ENCODE measurements around the gene TPRG1. TPM values are rescaled to one million over a fixed set of nuclear protein-coding genes. Genes with fewer than 3 reads are reported as not detected.

TPRG1 gene
- total RNA-seq, 3 donors from 2014 or later, result 1.4 to 3.2 (median 2.2) TPM

DNA sequence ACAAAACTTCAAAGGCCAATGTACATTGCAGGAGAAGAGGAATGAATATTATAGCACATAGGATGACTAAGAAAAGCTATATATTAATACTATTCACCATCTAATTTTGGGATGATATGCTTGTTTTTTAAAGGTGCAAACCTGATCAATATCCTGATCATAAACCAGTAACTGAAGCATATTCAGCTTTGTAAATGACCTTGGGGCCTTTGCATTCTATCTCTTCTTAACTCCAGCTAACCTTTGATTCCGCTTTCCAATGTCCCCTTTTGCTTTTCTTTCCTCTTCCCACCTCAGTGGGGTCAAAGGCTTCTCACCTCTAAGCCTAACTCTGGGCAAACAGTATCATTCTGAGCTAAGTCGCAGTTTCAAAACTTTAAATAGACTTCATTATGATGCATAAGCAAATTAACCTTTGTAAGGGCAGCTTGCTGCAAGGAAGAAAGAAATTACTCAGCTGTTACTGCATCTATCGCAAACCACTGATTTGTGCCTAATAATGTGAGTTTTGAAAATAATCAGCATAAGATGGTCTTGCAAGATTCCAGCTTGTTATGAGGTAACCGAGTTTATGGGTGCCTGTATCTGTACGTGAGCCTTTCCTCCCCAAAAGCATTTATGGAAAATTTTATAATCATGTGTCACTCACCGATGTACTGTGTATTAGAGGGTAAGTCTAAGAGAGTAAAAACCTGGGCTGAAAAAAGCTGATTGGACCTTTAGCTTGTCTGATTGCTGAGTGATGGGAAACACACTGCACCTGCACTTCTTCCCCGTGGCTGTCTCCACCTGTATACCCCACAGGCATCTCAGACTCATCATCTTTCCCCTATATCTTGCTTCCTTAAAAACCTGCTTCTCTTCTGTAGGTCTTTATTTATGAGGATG lies 116.8 kb downstream of the TPRG1 start:
- Histone ChIP-seq H3K4me3 (no peak overlapping the region), H3K36me3 (ENCODE audit: low read depth) (no peaks in the 10 kb centered on the region), H3K4me1 (ENCODE audit: low read depth) (peaks cover 2% of the 10 kb centered on the region), H3K9me3 (no peaks in the 10 kb centered on the region)
- DNase-seq, result no peak
- ATAC-seq, result no peak
- intact Hi-C loops (cut with DNase I, micrococcal nuclease), result no loop called here
- TF ChIP-seq, protein P1, sequence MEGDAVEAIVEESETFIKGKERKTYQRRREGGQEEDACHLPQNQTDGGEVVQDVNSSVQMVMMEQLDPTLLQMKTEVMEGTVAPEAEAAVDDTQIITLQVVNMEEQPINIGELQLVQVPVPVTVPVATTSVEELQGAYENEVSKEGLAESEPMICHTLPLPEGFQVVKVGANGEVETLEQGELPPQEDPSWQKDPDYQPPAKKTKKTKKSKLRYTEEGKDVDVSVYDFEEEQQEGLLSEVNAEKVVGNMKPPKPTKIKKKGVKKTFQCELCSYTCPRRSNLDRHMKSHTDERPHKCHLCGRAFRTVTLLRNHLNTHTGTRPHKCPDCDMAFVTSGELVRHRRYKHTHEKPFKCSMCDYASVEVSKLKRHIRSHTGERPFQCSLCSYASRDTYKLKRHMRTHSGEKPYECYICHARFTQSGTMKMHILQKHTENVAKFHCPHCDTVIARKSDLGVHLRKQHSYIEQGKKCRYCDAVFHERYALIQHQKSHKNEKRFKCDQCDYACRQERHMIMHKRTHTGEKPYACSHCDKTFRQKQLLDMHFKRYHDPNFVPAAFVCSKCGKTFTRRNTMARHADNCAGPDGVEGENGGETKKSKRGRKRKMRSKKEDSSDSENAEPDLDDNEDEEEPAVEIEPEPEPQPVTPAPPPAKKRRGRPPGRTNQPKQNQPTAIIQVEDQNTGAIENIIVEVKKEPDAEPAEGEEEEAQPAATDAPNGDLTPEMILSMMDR (IDR thresholded peaks at IDR 0.05), result no peak

DNA sequence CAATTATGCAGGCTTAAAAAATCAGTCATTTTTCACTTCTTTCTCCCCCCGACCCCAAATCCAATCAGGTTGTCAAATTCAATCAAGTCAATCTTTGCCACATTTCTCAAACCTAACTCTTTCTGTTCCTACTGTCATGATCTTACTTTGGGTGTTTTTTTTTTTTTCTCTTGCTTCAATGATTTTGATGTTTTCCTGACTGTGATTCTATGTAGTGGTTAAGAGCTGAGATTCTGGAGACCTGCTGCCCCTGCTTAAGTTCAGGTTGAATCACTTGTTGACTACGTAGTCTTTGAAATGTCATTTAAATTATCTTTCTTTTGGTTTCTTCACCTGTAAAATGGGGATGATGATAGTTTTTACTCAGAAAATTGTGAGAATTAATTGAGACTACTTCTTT lies 117.5 kb downstream of the TPRG1 start:
- intact Hi-C loops (cut with DNase I, micrococcal nuclease), result no loop called here
- ATAC-seq, result no peak

DNA sequence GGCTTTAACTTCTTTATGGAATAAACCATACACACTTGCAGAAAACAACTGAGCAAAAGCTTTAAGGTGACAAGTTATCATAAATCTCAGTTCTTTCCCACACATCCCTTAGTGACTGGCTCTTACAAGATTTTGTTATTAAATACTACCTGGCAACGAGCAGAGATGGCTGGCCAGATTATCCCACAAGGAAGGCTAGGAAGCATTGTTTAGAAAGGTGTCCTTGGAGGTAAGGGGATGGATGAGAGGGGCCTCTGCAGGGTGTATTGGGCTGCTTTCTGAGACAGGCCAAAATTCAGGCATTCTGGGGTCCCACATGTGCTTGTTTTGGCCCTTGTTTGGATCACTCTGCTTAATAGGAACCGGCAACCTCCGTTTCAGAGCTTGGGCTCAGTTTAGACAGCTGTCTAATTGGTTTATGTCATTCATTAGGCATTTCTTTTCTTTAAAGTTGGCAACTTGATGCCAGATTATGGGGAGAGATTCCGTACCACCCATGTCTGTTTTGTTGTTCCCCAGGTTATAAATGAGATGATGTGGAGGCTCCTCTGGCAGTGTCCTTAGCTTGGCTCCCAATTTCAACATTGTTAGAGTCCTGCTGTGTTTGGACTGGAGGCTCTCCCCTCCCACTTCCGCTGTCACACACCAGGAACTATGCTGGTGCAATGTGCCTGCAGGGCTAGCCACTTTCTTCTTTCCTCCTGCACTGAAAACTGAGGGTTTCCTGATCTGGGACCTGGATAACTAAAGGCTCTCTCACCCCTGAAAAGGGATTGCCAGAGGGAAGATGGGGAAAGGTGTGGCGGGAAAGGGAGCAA lies 121.1 kb downstream of the TPRG1 start:
- peaks cover 2% of the 10 kb centered on the region for H3K4me1 ChIP-seq (ENCODE audit: low read depth)
- intact Hi-C loops (cut with DNase I, micrococcal nuclease), result no loop called here
- DNase-seq (peak in 1 of 3 donors; percentile 30), ATAC-seq (peak; percentile 85)
- TF ChIP-seq, protein P1 (IDR thresholded peaks at IDR 0.05), result no peak
- H3K36me3 ChIP-seq (ENCODE audit: low read depth), result no peaks in the 10 kb centered on the region
- no peaks in the 10 kb centered on the region for H3K9me3 ChIP-seq
- H3K4me3 ChIP-seq, result no peak overlapping the region

More for the DNA sequence above, 117.5 kb downstream of the TPRG1 start:
- TF ChIP-seq, protein P1 (IDR thresholded peaks at IDR 0.05), result no peak
- Histone ChIP-seq H3K4me3 (no peak overlapping the region), H3K36me3 (ENCODE audit: low read depth) (no peaks in the 10 kb centered on the region), H3K4me1 (ENCODE audit: low read depth) (peaks cover 2% of the 10 kb centered on the region), H3K9me3 (no peaks in the 10 kb centered on the region)
- DNase-seq, result no peak

DNA sequence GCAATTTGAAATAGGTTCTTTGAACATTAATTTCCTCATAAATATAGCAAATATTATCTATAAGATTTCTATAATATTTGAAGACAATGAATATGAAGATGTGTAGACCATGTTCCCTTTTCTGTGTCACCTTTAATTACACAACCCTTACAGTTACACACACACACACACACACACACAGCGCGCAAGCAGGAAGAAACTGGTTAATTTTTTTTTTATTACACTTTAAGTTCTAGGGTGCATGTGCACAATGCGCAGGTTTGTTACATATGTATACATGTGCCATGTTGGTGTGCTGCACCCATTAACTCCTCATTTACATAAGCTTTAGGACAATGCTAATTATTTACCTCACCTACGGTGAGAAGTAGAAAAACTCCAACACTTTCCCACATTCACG lies 122.9 kb downstream of the TPRG1 start:
- intact Hi-C loops (cut with DNase I, micrococcal nuclease), result no loop called here
- TF ChIP-seq, protein P1 (IDR thresholded peaks at IDR 0.05), result no peak
- ATAC-seq (peak; percentile 56), DNase-seq (peak in 2 of 3 donors; percentile 28 to 46)
- Histone ChIP-seq H3K4me3 (no peak overlapping the region), H3K4me1 (ENCODE audit: low read depth) (peaks cover 2% of the 10 kb centered on the region), H3K9me3 (no peaks in the 10 kb centered on the region), H3K36me3 (ENCODE audit: low read depth) (no peaks in the 10 kb centered on the region)

DNA sequence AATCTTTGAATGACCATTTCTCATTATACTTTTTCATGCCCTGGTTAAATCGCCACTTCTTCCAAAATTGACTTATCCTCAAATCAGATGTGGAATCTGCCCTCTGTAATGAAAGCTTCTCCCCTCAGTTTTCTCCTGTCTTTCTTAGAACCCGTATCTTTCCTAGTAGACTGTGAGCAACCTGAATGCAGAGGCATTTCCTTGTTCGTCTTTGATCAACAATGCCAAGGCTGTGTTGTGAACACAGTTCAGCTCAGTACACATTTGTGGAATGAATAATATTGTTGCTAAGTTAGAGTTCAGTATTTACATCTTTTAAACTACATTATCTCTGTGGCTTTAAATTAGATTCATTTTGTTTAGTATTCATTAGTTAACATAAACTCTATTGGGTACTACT lies 123.3 kb downstream of the TPRG1 start:
- Histone ChIP-seq H3K9me3 (no peaks in the 10 kb centered on the region), H3K36me3 (ENCODE audit: low read depth) (no peaks in the 10 kb centered on the region), H3K4me1 (ENCODE audit: low read depth) (peaks cover 2% of the 10 kb centered on the region), H3K4me3 (no peak overlapping the region)
- TF ChIP-seq, protein P1 (IDR thresholded peaks at IDR 0.05), result no peak
- no peak for DNase-seq
- intact Hi-C loops (cut with DNase I, micrococcal nuclease), result no loop called here
- peak; percentile 40 for ATAC-seq
